Posterior cingulate gyrus (tissue), 11 donors: Measurements from ENCODE around the gene NDUFAF2.
"Not testable (repeated sequence)": the region's sequence is repeated elsewhere in the genome, so short reads cannot be mapped to it uniquely, and the experiment has no call there.

Experiments
- DNase-seq, 10 donors: peaks; one replicate each; pipeline versions ENCODE4 v3.0.0 to v3.0.0-alpha.2; 2020 to 2021; ENCODE audit warnings: mixed read lengths in 3 of 10
- intact Hi-C: fragments of 100-400 bp; cut with DNase I; formaldehyde crosslinking; loops from one replicate; pipeline ENCODE4 v1.15.1; 2023

NDUFAF2 gene

GRCh38 chr5:61030163-61030482, 85.1 kb downstream of the NDUFAF2 start:
- intact Hi-C loops, result no loop called here
- no peak for DNase-seq

- intact Hi-C loops, DNase-seq: not testable (repeated sequence)
Observed at GRCh38 chr5:61031301-61031700, 86.3 kb downstream of the NDUFAF2 start.

GRCh38 chr5:61044545-61044944, 99.5 kb downstream of the NDUFAF2 start:
- DNase-seq, result no peak
- intact Hi-C loops, result no loop called here

GRCh38 chr5:61047346-61047745, 102.3 kb downstream of the NDUFAF2 start:
- DNase-seq, result no peak
- intact Hi-C loops, result no loop called here

- intact Hi-C loops, result no loop called here
- no peak for DNase-seq
Observed at GRCh38 chr5:61048534-61048933, 103.5 kb downstream of the NDUFAF2 start.

- no peak for DNase-seq
- intact Hi-C loops, result loop anchor here (10.0 kb wide), 1 partner anchor 885 kb away; no protein-coding TSS in a partner anchor
Observed at GRCh38 chr5:61050292-61050691, 105.3 kb downstream of the NDUFAF2 start.

GRCh38 chr5:61051267-61051666, 106.3 kb downstream of the NDUFAF2 start:
- DNase-seq, result no peak
- intact Hi-C loops, result loop anchor here (10.0 kb wide), 1 partner anchor 884 kb away; no protein-coding TSS in a partner anchor

GRCh38 chr5:61052882-61053281, 107.9 kb downstream of the NDUFAF2 start:
- intact Hi-C loops, result loop anchor here (10.0 kb wide), 1 partner anchor 882 kb away; no protein-coding TSS in a partner anchor
- DNase-seq, result no peak

- intact Hi-C loops, result loop anchor here (10.0 kb wide), 1 partner anchor 881 kb away; no protein-coding TSS in a partner anchor
- DNase-seq, result no peak
Observed at GRCh38 chr5:61053937-61054336, 108.9 kb downstream of the NDUFAF2 start.

GRCh38 chr5:61055434-61056006, 110.5 kb downstream of the NDUFAF2 start:
- DNase-seq, result no peak
- intact Hi-C loops, result loop anchor here (10.0 kb wide), 1 partner anchor 879 kb away; no protein-coding TSS in a partner anchor

- no peak for DNase-seq
- intact Hi-C loops, result loop anchor here (10.0 kb wide), 1 partner anchor 875 kb away; no protein-coding TSS in a partner anchor
Observed at GRCh38 chr5:61059499-61059898, 114.5 kb downstream of the NDUFAF2 start.

- intact Hi-C loops, result no loop called here
- DNase-seq, result peak in 1 of 10 donors; percentile 9
Observed at GRCh38 chr5:61069150-61069549, 124.1 kb downstream of the NDUFAF2 start.

- no peak for DNase-seq
- intact Hi-C loops, result no loop called here
Observed at GRCh38 chr5:61071526-61071925, 126.5 kb downstream of the NDUFAF2 start.

GRCh38 chr5:61076626-61077025, 131.6 kb downstream of the NDUFAF2 start:
- intact Hi-C loops, result no loop called here
- no peak for DNase-seq

- intact Hi-C loops, result no loop called here
Observed at GRCh38 chr5:61081741-61082140, 136.7 kb downstream of the NDUFAF2 start.

GRCh38 chr5:61082516-61083280, 137.7 kb downstream of the NDUFAF2 start:
- DNase-seq, result no peak
- intact Hi-C loops, result no loop called here

More at GRCh38 chr5:61081741-61082140, 136.7 kb downstream of the NDUFAF2 start:
- no peak for DNase-seq

- DNase-seq, result no peak
- intact Hi-C loops, result no loop called here
Observed at GRCh38 chr5:61084658-61085057, 139.7 kb downstream of the NDUFAF2 start.

- no peak for DNase-seq
Observed at GRCh38 chr5:61085885-61086284, 140.9 kb downstream of the NDUFAF2 start.

GRCh38 chr5:61087921-61088320, 142.9 kb downstream of the NDUFAF2 start:
- intact Hi-C loops, result no loop called here
- DNase-seq, result no peak

More at GRCh38 chr5:61085885-61086284, 140.9 kb downstream of the NDUFAF2 start:
- intact Hi-C loops, result no loop called here

- DNase-seq, result no peak
- intact Hi-C loops, result no loop called here
Observed at GRCh38 chr5:61089351-61089750, 144.3 kb downstream of the NDUFAF2 start.

GRCh38 chr5:61093046-61093771, 148.2 kb downstream of the NDUFAF2 start:
- DNase-seq, intact Hi-C loops: not testable (repeated sequence)
